Smooth muscle cell (in vitro differentiated cells): ENCODE measurements around the gene ZNF316. TPM values are rescaled to one million over a fixed set of nuclear protein-coding genes. Genes with fewer than 3 reads are reported as not detected.
A peak's percentile ranks its signal among the peaks of the same experiment; 100 is the strongest.

Experiments used
- DNase-seq: peaks from one replicate; lab custom pipeline; 2025; ENCODE audit not compliant: unreplicated experiment; lab: John Stamatoyannopoulos, UW
- H2AFZ ChIP-seq: fragments of 200-600 bp; sonication (generic); 2 replicates; pipeline ENCODE4 v1.6.0; 2016; ENCODE audit warnings: antibody characterized with exemption, low read depth, mild to moderate bottlenecking
- H3F3A ChIP-seq: fragments of 200-600 bp; sonication (generic); 2 replicates; pipeline ENCODE4 v1.6.0; 2017; ENCODE audit warnings: antibody characterized with exemption, low read depth
- H3K27ac ChIP-seq: fragments of 200-600 bp; sonication (generic); 2 replicates; pipeline ENCODE4 v1.5.1; 2016; ENCODE audit warnings: low read depth, mild to moderate bottlenecking
- H3K27me3 ChIP-seq: fragments of 200-600 bp; sonication (generic); 2 replicates; pipeline ENCODE4 v1.6.1; 2016; ENCODE audit warnings: low read depth, mild to moderate bottlenecking
- H3K36me3 ChIP-seq: fragments of 200-600 bp; sonication (generic); 2 replicates; pipeline ENCODE4 v1.5.1; 2016; ENCODE audit warnings: low read depth
- H3K4me1 ChIP-seq: fragments of 200-600 bp; sonication (generic); 2 replicates; pipeline ENCODE4 v1.5.1; 2016; ENCODE audit warnings: low read depth
- H3K4me2 ChIP-seq: fragments of 200-600 bp; sonication (generic); 2 replicates; pipeline ENCODE4 v1.6.0; 2016; ENCODE audit warnings: mild to moderate bottlenecking
- H3K4me3 ChIP-seq: fragments of 200-600 bp; sonication (generic); 2 replicates; pipeline ENCODE4 v1.5.1; 2016; ENCODE audit warnings: mild to moderate bottlenecking
- H3K79me2 ChIP-seq: fragments of 200-600 bp; sonication (generic); 2 replicates; pipeline ENCODE4 v1.6.0; 2016; ENCODE audit warnings: low read depth, mild to moderate bottlenecking
- H3K9ac ChIP-seq: fragments of 200-600 bp; sonication (generic); 2 replicates; pipeline ENCODE4 v1.6.0; 2016; ENCODE audit warnings: low read depth
- H3K9me3 ChIP-seq: fragments of 200-600 bp; sonication (generic); replicated peaks from 2 replicates; pipeline ENCODE4 v1.5.1; 2016; ENCODE audit warnings: low read depth
- H4K20me1 ChIP-seq: fragments of 200-600 bp; sonication (generic); 2 replicates; pipeline ENCODE4 v1.6.0; 2016; ENCODE audit warnings: low read depth
- WGBS: methylation state at CpG from one replicate; pipeline ENCODE4 v1.1.7; 2016; ENCODE audit warnings: low lambda C conversion rate; 5-methylcytosine and 5-hydroxymethylcytosine counted together
- polyA plus RNA-seq: library from polyadenylated mRNA; unstranded; fragments of >200 nt; fragmentation: Nextera tagmentation; extraction: Ambion mirVana; gene quantifications from 2 replicates; pipeline ENCODE4 v1.2.1, GENCODE V29; 2016
- total RNA-seq: library from RNA; depleted of rRNA; stranded (reverse); fragments of >200 nt; gene quantifications from 2 replicates; pipeline ENCODE4 v1.2.3, GENCODE V29; 2014
- TF ChIP-seq, protein P1 (sequence below): fragments of 200-600 bp; sonication (generic); IDR thresholded peaks from 2 replicates; pipeline ENCODE4 v1.5.1; 2017; ENCODE audit warnings: borderline replicate concordance, mild to moderate bottlenecking, antibody characterized with exemption; ENCODE audit not compliant: insufficient read depth, poor library complexity, severe bottlenecking

The ZNF316 gene
- total and polyA plus RNA-seq, 2 experiments from 2014 or later: 6.6 to 8.3 TPM

- H3K4me1 ChIP-seq: no peaks in the 10 kb centered on the region
- WGBS: 97% methylated on average over 4 of the region's 4 CpGs
- peaks cover 99% of the 10 kb centered on the region for H3K36me3 ChIP-seq
- no peak overlapping the region for H3K27ac ChIP-seq
- no peaks in the 10 kb centered on the region for H4K20me1 ChIP-seq
- H3K9ac ChIP-seq: no peak overlapping the region
- no peak overlapping the region for H3K4me2 ChIP-seq
- DNase-seq: no peak
- peak overlapping the region; percentile 19 for H3K4me3 ChIP-seq
- H3K9me3 ChIP-seq: peaks cover 100% of the 10 kb centered on the region
- H3F3A ChIP-seq: peaks cover 22% of the 10 kb centered on the region
- H2AFZ ChIP-seq: no peak overlapping the region
- H3K27me3 ChIP-seq: no peaks in the 10 kb centered on the region
- TF ChIP-seq, protein P1, sequence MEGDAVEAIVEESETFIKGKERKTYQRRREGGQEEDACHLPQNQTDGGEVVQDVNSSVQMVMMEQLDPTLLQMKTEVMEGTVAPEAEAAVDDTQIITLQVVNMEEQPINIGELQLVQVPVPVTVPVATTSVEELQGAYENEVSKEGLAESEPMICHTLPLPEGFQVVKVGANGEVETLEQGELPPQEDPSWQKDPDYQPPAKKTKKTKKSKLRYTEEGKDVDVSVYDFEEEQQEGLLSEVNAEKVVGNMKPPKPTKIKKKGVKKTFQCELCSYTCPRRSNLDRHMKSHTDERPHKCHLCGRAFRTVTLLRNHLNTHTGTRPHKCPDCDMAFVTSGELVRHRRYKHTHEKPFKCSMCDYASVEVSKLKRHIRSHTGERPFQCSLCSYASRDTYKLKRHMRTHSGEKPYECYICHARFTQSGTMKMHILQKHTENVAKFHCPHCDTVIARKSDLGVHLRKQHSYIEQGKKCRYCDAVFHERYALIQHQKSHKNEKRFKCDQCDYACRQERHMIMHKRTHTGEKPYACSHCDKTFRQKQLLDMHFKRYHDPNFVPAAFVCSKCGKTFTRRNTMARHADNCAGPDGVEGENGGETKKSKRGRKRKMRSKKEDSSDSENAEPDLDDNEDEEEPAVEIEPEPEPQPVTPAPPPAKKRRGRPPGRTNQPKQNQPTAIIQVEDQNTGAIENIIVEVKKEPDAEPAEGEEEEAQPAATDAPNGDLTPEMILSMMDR: no peak
- peaks cover 8% of the 10 kb centered on the region for H3K79me2 ChIP-seq
Observed at GRCh38 chr7:6691103-6691502, 54.0 kb downstream of the ZNF316 start.

DNA sequence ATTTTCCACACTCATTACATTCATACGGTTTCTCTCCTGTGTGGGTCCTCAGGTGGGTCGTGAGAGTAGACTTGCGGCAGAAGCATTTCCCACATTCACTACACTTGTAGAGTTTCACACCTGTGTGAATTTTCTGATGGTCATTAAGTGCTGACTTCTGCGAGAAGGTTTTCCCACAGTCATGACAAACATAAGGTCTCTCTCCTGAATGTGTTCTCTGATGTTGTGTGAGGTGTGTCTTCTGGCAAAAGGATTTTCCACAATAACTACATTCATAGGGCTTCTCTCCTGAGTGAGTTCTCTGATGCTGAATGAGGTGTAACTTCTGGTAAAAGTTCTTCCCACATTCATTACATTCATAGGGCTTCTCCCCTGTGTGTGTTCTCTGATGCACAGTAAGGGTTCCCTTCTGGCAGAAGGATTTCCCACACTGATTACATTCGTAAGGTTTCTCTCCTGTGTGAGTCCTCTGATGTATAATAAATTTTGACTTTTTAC, 54.5 kb downstream of the ZNF316 start:
- H3K4me2 ChIP-seq: no peak overlapping the region
- no peaks in the 10 kb centered on the region for H3K27me3 ChIP-seq
- H3K4me1 ChIP-seq: no peaks in the 10 kb centered on the region
- peaks cover 100% of the 10 kb centered on the region for H3K9me3 ChIP-seq
- H3F3A ChIP-seq: peaks cover 22% of the 10 kb centered on the region
- no peak overlapping the region for H3K27ac ChIP-seq
- H3K79me2 ChIP-seq: peaks cover 11% of the 10 kb centered on the region
- no peak overlapping the region for H3K9ac ChIP-seq
- 99% methylated on average over 5 of the region's 5 CpGs for WGBS
- H3K36me3 ChIP-seq: peaks cover 100% of the 10 kb centered on the region
- no peak for DNase-seq
- H4K20me1 ChIP-seq: no peaks in the 10 kb centered on the region
- peak overlapping the region; percentile 19 for H3K4me3 ChIP-seq
- no peak overlapping the region for H2AFZ ChIP-seq
- TF ChIP-seq, protein P1: no peak

- Histone ChIP-seq H3K79me2 (peaks cover 86% of the 10 kb centered on the region), H2AFZ (no peak overlapping the region), H3K4me2 (no peak overlapping the region), H3K27ac (no peak overlapping the region), H4K20me1 (peaks cover 16% of the 10 kb centered on the region), H3K27me3 (no peaks in the 10 kb centered on the region), H3K4me1 (peaks cover 8% of the 10 kb centered on the region), H3F3A (peaks cover 3% of the 10 kb centered on the region), H3K4me3 (no peak overlapping the region), H3K9me3 (peaks cover 52% of the 10 kb centered on the region), H3K36me3 (peaks cover 75% of the 10 kb centered on the region), H3K9ac (no peak overlapping the region)
- 95% methylated on average over 5 of the region's 5 CpGs for WGBS
- no peak for DNase-seq
- TF ChIP-seq, protein P1: no peak
Observed at GRCh38 chr7:6700793-6701192, 63.7 kb downstream of the ZNF316 start.

GRCh38 chr7:6701860-6702259, 64.7 kb downstream of the ZNF316 start:
- 100% methylated on average over 1 of the region's 1 CpG for WGBS
- Histone ChIP-seq H3K36me3 (peaks cover 64% of the 10 kb centered on the region), H3K4me2 (no peak overlapping the region), H3K9me3 (peaks cover 42% of the 10 kb centered on the region), H3K9ac (no peak overlapping the region), H3K27me3 (no peaks in the 10 kb centered on the region), H3K79me2 (peaks cover 89% of the 10 kb centered on the region), H3K27ac (no peak overlapping the region), H3K4me3 (no peak overlapping the region), H2AFZ (no peak overlapping the region), H4K20me1 (peaks cover 21% of the 10 kb centered on the region), H3K4me1 (peaks cover 8% of the 10 kb centered on the region), H3F3A (peaks cover 3% of the 10 kb centered on the region)
- TF ChIP-seq, protein P1: no peak
- no peak for DNase-seq
